ENCODE measurements around the gene CLN6. TPM values are rescaled to one million over a fixed set of nuclear protein-coding genes. Genes with fewer than 3 reads are reported as not detected.
"Not testable (repeated sequence)": the region's sequence is repeated elsewhere in the genome, so short reads cannot be mapped to it uniquely, and the experiment has no call there.

The CLN6 gene
- total and polyA plus RNA-seq, 8 donors, result 6.4 to 151 (median 17.3) TPM

DNA sequence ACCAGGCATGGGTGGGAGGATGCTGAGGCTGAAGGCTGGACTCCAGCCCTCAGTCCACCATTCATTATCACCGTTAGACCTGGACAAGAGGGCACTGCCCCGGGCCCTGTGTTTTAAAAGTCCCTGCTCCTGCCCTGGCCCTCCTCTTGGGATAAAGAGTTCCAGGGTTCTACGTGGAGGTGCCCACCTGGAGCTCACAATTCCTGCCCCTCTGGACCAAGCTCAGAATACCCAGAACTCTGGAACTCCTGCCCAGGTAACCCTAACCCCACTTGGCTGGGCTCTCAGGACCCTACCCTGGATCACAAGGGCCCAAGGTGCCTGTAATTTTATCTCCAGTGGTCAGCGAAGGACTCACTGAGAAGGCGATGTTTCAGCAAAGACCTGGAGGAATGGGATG is 25.6 kb downstream of the CLN6 start:
- Histone ChIP-seq H3K36me3 (peaks cover 0 to 7% (median 0%) of the 10 kb centered on the region in 4 donors), H3K4me1 (peaks cover 34 to 65% (median 48%) of the 10 kb centered on the region in 4 donors), H3K4me3 (peak overlapping the region in 1 of 4 donors; percentile 30), H3K27me3 (no peaks in the 10 kb centered on the region), H3K27ac (peak overlapping the region in 1 of 5 donors; percentile 64), H3K9me3 (no peaks in the 10 kb centered on the region)
- WGBS, 5 donors, result 86 to 97% (median 92%) methylated on average over 3 to 5 of the region's 5 CpGs
- peak in 1 of 2 donors; percentile 23 for DNase-seq
- TF ChIP-seq POLR2AphosphoS5 (IDR thresholded peaks at IDR 0.05) (no peak), POLR2A (IDR thresholded peaks at IDR 0.05) (no peak), CTCF (IDR thresholded peaks at IDR 0.05) (no peak), EP300 (IDR thresholded peaks at IDR 0.05) (no peak)
- intact Hi-C loops (cut with DNase I; ENCODE audit: low total_unique reads), result no loop called here

DNA sequence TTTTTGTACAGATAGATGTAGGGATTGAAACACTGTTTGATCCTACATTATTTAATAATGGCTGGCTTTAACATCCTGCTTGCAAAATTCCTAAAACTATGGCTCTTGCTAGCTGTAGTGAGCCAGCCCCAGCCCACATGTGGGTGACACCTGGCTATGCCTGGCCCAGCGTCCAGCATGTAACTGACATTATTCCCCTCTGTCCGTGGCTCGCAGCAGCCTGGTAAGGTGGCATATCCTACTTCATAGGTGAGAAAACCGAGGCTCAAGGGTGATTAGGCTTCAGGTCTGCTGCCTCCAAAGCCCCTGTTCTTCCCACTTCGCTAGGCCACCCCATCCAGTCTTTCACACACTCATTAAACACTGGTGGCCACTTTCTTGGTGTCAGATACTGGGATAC is 26.0 kb downstream of the CLN6 start:
- DNase-seq, result peak in 1 of 2 donors; percentile 22
- H3K4me1 ChIP-seq, result peaks cover 34 to 65% (median 48%) of the 10 kb centered on the region in 4 donors
- intact Hi-C loops (cut with DNase I; ENCODE audit: low total_unique reads), result no loop called here

DNA sequence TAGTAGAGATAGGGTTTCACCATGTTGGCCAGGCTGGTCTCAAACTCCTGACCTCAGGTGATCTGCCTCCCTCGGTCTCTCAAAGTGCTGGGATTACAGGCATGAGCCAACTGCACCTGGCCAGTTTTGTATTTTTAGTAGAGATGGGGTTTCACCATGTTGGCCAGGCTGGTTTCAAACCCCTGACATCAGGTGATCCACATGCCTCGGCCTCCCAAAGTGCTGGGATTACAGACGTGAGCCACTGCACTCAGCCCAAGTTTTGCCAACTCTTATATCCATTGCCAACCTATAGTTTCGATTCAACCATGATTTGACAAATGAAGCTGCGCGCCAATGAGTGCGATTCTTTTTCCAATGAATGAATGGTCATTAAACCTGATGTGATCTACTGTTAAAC is 26.5 kb downstream of the CLN6 start:
- H3K27ac ChIP-seq; H3K9me3 ChIP-seq; intact Hi-C loops (cut with DNase I; ENCODE audit: low total_unique reads); H3K4me3 ChIP-seq; DNase-seq; H3K36me3 ChIP-seq; H3K27me3 ChIP-seq: not testable (repeated sequence)
- WGBS, 5 donors, result 93 to 96% (median 95%) methylated on average over 7 of the region's 7 CpGs
- H3K4me1 ChIP-seq, result peaks cover 34 to 65% (median 48%) of the 10 kb centered on the region in 4 donors

More for the DNA sequence above, 26.0 kb downstream of the CLN6 start:
- Histone ChIP-seq H3K9me3 (no peaks in the 10 kb centered on the region), H3K27ac (no peak overlapping the region), H3K27me3 (no peaks in the 10 kb centered on the region), H3K36me3 (peaks cover 0 to 7% (median 0%) of the 10 kb centered on the region in 4 donors), H3K4me3 (no peak overlapping the region)
- TF ChIP-seq CTCF (IDR thresholded peaks at IDR 0.05) (no peak), POLR2A (IDR thresholded peaks at IDR 0.05) (no peak), EP300 (IDR thresholded peaks at IDR 0.05) (no peak), POLR2AphosphoS5 (IDR thresholded peaks at IDR 0.05) (no peak)
- 81 to 99% (median 97%) methylated on average over 5 of the region's 5 CpGs for WGBS, 5 donors

GRCh38 chr15:68201879-68202261 is 27.7 kb downstream of the CLN6 start:
- H3K36me3 ChIP-seq, result peaks cover 0 to 7% (median 1%) of the 10 kb centered on the region in 4 donors
- no peaks in the 10 kb centered on the region for H3K9me3 ChIP-seq
- TF ChIP-seq POLR2A (IDR thresholded peaks at IDR 0.05), result no peak
- no peak for TF ChIP-seq CTCF (IDR thresholded peaks at IDR 0.05)
- no peak for TF ChIP-seq EP300 (IDR thresholded peaks at IDR 0.05)
- TF ChIP-seq POLR2AphosphoS5 (IDR thresholded peaks at IDR 0.05), result no peak
- 43 to 66% (median 54%) methylated on average over 3 of the region's 3 CpGs for WGBS, 5 donors
- H3K4me1 ChIP-seq, result peaks cover 34 to 59% (median 48%) of the 10 kb centered on the region in 4 donors
- H3K27ac ChIP-seq, result no peak overlapping the region
- H3K27me3 ChIP-seq, result no peaks in the 10 kb centered on the region
- no peak overlapping the region for H3K4me3 ChIP-seq
- no peak for DNase-seq
- intact Hi-C loops (cut with DNase I; ENCODE audit: low total_unique reads), result no loop called here

DNA sequence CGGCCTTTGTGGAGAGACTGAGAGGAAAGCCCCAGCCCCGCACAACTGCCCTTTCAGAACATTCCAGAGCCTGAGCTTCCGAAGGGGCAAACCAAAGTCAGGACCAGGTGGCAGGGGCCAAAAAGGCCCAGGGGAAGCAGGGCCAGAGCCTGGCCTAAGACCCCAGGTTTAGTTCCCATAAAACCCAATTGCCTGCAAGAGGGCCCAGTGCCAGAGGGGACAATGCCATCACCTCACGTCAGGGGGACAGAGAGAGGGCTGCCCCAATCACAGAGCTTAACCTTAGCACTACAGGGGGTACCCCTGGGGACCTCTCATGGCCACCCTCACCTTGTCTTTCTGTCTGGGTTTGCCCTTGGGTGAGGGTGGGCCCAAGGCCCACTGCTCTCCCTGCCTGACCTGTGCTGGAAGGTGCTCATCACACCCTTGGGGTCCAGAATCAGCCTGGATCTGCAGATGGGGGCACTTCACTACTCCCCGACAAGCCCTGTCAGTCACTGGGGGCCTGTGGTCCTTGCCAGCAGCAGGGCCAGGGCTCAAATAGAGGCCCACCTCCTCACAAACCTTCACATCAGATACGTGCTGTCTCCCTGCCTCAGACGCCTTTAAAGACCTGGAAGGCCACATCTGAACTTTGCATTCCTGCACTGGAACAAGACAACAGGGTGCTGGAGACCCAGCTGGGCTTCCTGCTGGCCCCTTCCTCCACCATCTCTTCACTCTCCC is 28.2 kb downstream of the CLN6 start:
- intact Hi-C loops (cut with DNase I; ENCODE audit: low total_unique reads), result no loop called here
- H3K9me3 ChIP-seq, result no peaks in the 10 kb centered on the region
- no peak for TF ChIP-seq EP300 (IDR thresholded peaks at IDR 0.05)
- no peak for TF ChIP-seq POLR2A (IDR thresholded peaks at IDR 0.05)
- TF ChIP-seq CTCF (IDR thresholded peaks at IDR 0.05), result no peak
- TF ChIP-seq POLR2AphosphoS5 (IDR thresholded peaks at IDR 0.05), result no peak
- no peak overlapping the region for H3K27ac ChIP-seq
- H3K36me3 ChIP-seq, result peaks cover 0 to 11% (median 4%) of the 10 kb centered on the region in 4 donors
- H3K4me3 ChIP-seq, result no peak overlapping the region
- no peaks in the 10 kb centered on the region for H3K27me3 ChIP-seq
- peaks cover 31 to 54% (median 45%) of the 10 kb centered on the region in 4 donors for H3K4me1 ChIP-seq
- 85 to 93% (median 91%) methylated on average over 4 to 7 of the region's 7 CpGs for WGBS, 5 donors
- no peak for DNase-seq

Measured in stomach (tissue), 9 donors.